Lower lobe of right lung (tissue), 2 donors: Measurements from ENCODE around the gene CALCOCO2. TPM values are rescaled to one million over a fixed set of nuclear protein-coding genes. Genes with fewer than 3 reads are reported as not detected.

Experiments used
- ATAC-seq, 2 donors: fragments of 200-7000 bp; cut with Tn5 transposase; one replicate each; pipeline ENCODE4 v1.9.1; 2020 to 2022; ENCODE audit warnings: mild to moderate bottlenecking in 2 of 2, moderate library complexity in 2 of 2
- DNase-seq: peaks from one replicate; pipeline ENCODE4 v3.0.0-alpha.2; 2020
- H3K27ac ChIP-seq: fragments of 200-600 bp; one replicate; pipeline ENCODE4 v1.8.0; 2022
- H3K27me3 ChIP-seq: fragments of 200-600 bp; one replicate; pipeline ENCODE4 v1.8.0; 2022; ENCODE audit warnings: low read depth
- H3K36me3 ChIP-seq: fragments of 200-600 bp; one replicate; pipeline ENCODE4 v1.8.0; 2022; ENCODE audit warnings: mild to moderate bottlenecking
- H3K4me1 ChIP-seq: fragments of 200-600 bp; one replicate; pipeline ENCODE4 v1.8.0; 2022
- H3K4me3 ChIP-seq: fragments of 200-600 bp; one replicate; pipeline ENCODE4 v1.8.0; 2022; ENCODE audit warnings: mild to moderate bottlenecking
- H3K9me3 ChIP-seq: fragments of 200-600 bp; one replicate; pipeline ENCODE4 v1.8.0; 2022
- CTCF ChIP-seq: fragments of 200-600 bp; IDR thresholded peaks from one replicate; pipeline ENCODE4 v1.8.0; 2022; ENCODE audit warnings: antibody characterized with exemption, mild to moderate bottlenecking
- intact Hi-C: fragments of 100-400 bp; cut with DNase I; formaldehyde crosslinking; loops from one replicate; pipeline ENCODE4 v1.11.0; 2022
- total RNA-seq: library from RNA; stranded (reverse); fragmentation: NEBNext Ultra II Directional; extraction: Animal tissue kit (Norgen Biotek cat#: 25700); gene quantifications from one replicate; pipeline ENCODE4 v1.2.1, GENCODE V29; 2021
- donor health status: DM: no; HTN: yes; CAD: no; lungs with severe emphysema.

The CALCOCO2 gene
- total RNA-seq, 1 donor from 2014 or later = 174 TPM

DNA sequence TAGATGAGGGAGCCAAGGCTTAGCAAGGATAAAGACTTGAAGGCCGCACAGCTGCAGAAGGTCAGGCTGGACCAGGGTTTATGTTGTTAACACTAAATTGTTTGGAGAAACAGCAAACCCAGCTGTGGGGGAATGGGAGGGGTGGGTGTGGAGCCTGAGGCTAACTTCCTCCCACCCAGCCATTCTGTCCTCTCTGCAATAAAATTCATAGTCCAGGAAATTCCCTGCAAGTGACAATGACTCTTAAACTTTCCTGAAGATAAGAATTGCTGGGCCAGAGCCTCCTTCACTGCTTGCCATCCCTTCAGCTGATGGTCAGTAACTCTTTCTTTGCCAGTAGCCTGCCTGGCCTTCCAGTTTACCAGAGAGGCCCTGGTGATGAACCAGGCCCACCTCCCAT is 42.4 kb downstream of the CALCOCO2 start:
- Histone ChIP-seq H3K36me3 (no peaks in the 10 kb centered on the region), H3K4me3 (no peak overlapping the region), H3K9me3 (no peaks in the 10 kb centered on the region), H3K27me3 (no peaks in the 10 kb centered on the region), H3K27ac (peak overlapping the region; percentile 51), H3K4me1 (peaks cover 31% of the 10 kb centered on the region)
- intact Hi-C loops = no loop called here
- no peak for TF ChIP-seq CTCF
- DNase-seq (no peak), ATAC-seq (no peak)

- peak overlapping the region; percentile 51 for H3K27ac ChIP-seq
- H3K4me3 ChIP-seq = no peak overlapping the region
- DNase-seq (no peak), ATAC-seq (no peak)
- peaks cover 36% of the 10 kb centered on the region for H3K4me1 ChIP-seq
- intact Hi-C loops = no loop called here
- H3K27me3 ChIP-seq = no peaks in the 10 kb centered on the region
- no peaks in the 10 kb centered on the region for H3K9me3 ChIP-seq
- no peak for TF ChIP-seq CTCF
- no peaks in the 10 kb centered on the region for H3K36me3 ChIP-seq
These were observed 43.0 kb downstream of the CALCOCO2 start for GRCh38 chr17:48873696-48874443.

DNA sequence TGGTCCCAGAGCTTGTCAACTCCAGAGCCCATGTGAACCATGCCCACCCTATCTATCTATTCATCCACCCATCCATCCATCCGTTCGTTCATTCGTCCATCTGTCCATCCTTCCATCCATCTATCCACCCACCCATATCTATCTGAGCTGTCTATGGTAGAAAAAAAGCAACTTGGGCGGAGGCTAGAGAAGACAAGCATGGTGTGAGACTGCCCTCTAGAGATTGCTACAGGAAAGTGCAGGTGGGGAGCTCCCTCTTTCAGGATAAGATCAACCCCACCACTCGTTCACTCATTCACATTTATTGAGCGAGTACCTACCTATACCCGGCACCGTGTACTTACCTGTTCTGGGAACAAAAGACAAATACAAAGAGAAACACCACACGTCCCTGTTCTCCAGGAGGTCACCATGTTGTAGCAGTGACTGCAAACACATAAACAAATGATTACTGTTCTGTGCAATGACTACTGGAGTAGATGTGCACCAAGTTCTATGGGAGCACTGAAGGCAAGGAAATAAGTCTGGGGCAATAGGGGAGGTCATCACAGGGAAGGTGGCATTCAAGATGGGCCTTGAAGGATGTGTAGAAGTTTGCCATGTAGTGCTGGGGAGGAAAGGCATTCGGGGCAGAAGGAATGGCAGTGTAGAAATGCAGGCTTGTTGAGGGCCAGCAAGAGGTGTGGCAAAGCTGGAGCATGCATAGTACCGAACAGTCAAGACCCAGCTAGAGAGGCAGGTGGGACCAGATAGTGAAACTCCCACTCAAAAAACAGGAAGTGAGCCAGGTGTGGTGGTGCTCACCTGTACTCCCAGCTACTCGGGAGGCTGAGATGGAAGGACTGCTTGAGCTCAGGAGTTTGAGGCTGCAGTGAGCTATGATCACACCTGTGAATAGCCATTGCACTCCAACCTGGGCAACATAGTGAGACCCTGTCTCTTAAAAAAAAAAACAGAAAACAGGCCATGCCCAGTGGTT is 48.4 kb downstream of the CALCOCO2 start:
- intact Hi-C loops = loop anchor here (5.0 kb wide), 1 partner anchor 62 kb away; the partner anchor contains the start of gene TTLL6
- Histone ChIP-seq H3K4me1 (peaks cover 7% of the 10 kb centered on the region), H3K9me3 (no peaks in the 10 kb centered on the region), H3K27me3 (no peaks in the 10 kb centered on the region), H3K27ac (no peak overlapping the region), H3K36me3 (no peaks in the 10 kb centered on the region), H3K4me3 (no peak overlapping the region)
- ATAC-seq = peak; percentile 89 to 92
- DNase-seq = no peak
- TF ChIP-seq CTCF = peak; percentile 93

- no peak overlapping the region for H3K4me3 ChIP-seq
- intact Hi-C loops = no loop called here
- H3K27me3 ChIP-seq = no peaks in the 10 kb centered on the region
- no peak overlapping the region for H3K27ac ChIP-seq
- TF ChIP-seq CTCF = no peak
- H3K36me3 ChIP-seq = no peaks in the 10 kb centered on the region
- DNase-seq = no peak
- ATAC-seq = no peak
- peaks cover 14% of the 10 kb centered on the region for H3K4me1 ChIP-seq
- H3K9me3 ChIP-seq = no peaks in the 10 kb centered on the region
These were observed 51.4 kb downstream of the CALCOCO2 start for GRCh38 chr17:48882272-48882671.

DNA sequence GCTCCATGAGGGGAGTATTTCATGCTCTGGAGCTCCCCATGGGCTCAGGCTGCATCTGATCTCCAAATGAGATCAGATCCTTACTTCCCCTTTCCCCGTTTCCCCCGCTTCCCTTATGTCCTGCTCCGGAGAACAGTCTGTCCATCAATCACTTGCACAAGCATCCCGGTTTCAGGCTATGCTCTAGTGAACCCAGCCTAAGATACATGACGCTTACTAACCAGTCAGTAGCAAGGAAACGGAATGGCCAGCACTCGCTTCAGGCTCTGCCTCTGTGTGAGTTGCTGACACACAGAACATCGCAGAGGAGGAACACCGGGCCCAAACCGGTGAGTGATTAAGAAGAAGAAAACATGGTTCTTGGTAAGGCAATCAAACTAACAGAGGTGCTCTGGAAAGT is 52.3 kb downstream of the CALCOCO2 start:
- Histone ChIP-seq H3K9me3 (no peaks in the 10 kb centered on the region), H3K36me3 (no peaks in the 10 kb centered on the region), H3K4me3 (no peak overlapping the region), H3K4me1 (peaks cover 13% of the 10 kb centered on the region), H3K27ac (no peak overlapping the region), H3K27me3 (no peaks in the 10 kb centered on the region)
- TF ChIP-seq CTCF = no peak
- intact Hi-C loops = no loop called here
- DNase-seq = no peak
- no peak for ATAC-seq
